H1 (cell line): ENCODE results near the gene SLC3A2. TPM values are rescaled to one million over a fixed set of nuclear protein-coding genes. Genes with fewer than 3 reads are reported as not detected.

ENCODE experiments used
- CTCF ChIA-PET: fragments of 300-600 bp; sonication (Branson Sonifier 250); formaldehyde crosslinking; loops from one replicate; lab custom pipeline; 2021; ENCODE audit not compliant: partially characterized antibody; lab: Charles Lee
- POLR2A ChIA-PET: fragments of 300-600 bp; sonication (Branson Sonifier 250); formaldehyde crosslinking; loops from one replicate; lab custom pipeline; 2021; ENCODE audit warnings: inconsistent platforms; ENCODE audit not compliant: partially characterized antibody; lab: Charles Lee
- DNase-seq, 2 experiments: peaks; one replicate each; pipeline versions ENCODE4 v3.0.0 to v3.0.0-alpha.2; 2010 to 2022; ENCODE audit warnings: low spot score in 2 of 2, low read depth in 1 of 2, mixed read lengths in 1 of 2
- FAIRE-seq: peaks from 2 replicates; lab custom pipeline; 2011; peaks lifted over from hg19 to GRCh38; lab: Jason Lieb, UNC
- H2AFZ ChIP-seq: 2 replicates; pipeline ENCODE4 v1.8.1; 2012; ENCODE audit warnings: low read length, inconsistent platforms
- H2AK5ac ChIP-seq: 2 replicates; pipeline ENCODE4 v1.6.1; 2013; ENCODE audit warnings: low read depth, low read length
- H2BK120ac ChIP-seq: replicated peaks from 2 replicates; pipeline ENCODE3; 2013; ENCODE audit warnings: low read depth, low read length, inconsistent platforms
- H2BK12ac ChIP-seq: 2 replicates; pipeline ENCODE4 v1.6.1; 2013; ENCODE audit warnings: low read depth, low read length
- H2BK15ac ChIP-seq: 2 replicates; pipeline ENCODE4 v1.6.1; 2013; ENCODE audit warnings: low read length
- H2BK20ac ChIP-seq: 2 replicates; pipeline ENCODE4 v1.6.1; 2013; ENCODE audit warnings: low read length
- H2BK5ac ChIP-seq: 2 replicates; pipeline ENCODE4 v1.6.1; 2013; ENCODE audit warnings: low read depth, low read length
- H3K14ac ChIP-seq: 2 replicates; pipeline ENCODE4 v1.6.1; 2013; ENCODE audit warnings: inconsistent platforms; ENCODE audit not compliant: insufficient read length
- H3K18ac ChIP-seq: 2 replicates; pipeline ENCODE4 v1.6.1; 2013; ENCODE audit warnings: low read length; ENCODE audit errors: extremely low read depth
- H3K23ac ChIP-seq: 2 replicates; pipeline ENCODE4 v1.6.1; 2013; ENCODE audit warnings: inconsistent platforms; ENCODE audit not compliant: insufficient read length
- H3K23me2 ChIP-seq: 2 replicates; pipeline ENCODE4 v1.6.1; 2013; ENCODE audit warnings: low read depth, low read length
- H3K27ac ChIP-seq: 2 replicates; pipeline ENCODE4 v1.6.1; 2011; ENCODE audit warnings: low read depth, low read length, inconsistent platforms
- H3K27me3 ChIP-seq, 4 experiments: replicated peaks in 1 of 4; 1 replicate in 1 of 4; 2 replicates in 3 of 4; pipeline versions ENCODE4 v1.6.1 to v1.8.1; 2011 to 2013; ENCODE audit warnings: low read length in 3 of 4, mild to moderate bottlenecking in 3 of 4, inconsistent platforms in 2 of 4, mixed read lengths in 2 of 4, moderate library complexity in 1 of 4; ENCODE audit not compliant: control insufficient read depth in 3 of 4, insufficient read depth in 3 of 4; ENCODE audit errors: extremely low read depth in 1 of 4
- H3K36me3 ChIP-seq, 4 experiments: 2 replicates each; pipeline versions ENCODE4 v1.6.1 to v1.8.1; 2011 to 2013; ENCODE audit warnings: mild to moderate bottlenecking in 4 of 4, low read length in 3 of 4, moderate library complexity in 2 of 4, control low read depth in 1 of 4, inconsistent platforms in 1 of 4; ENCODE audit not compliant: insufficient read depth in 4 of 4, control insufficient read depth in 2 of 4
- H3K4ac ChIP-seq: replicated peaks from 2 replicates; pipeline ENCODE3; 2013; ENCODE audit warnings: low read length, low read depth, mixed read lengths, inconsistent platforms; ENCODE audit not compliant: insufficient read length
- H3K4me1 ChIP-seq, 4 experiments: replicated peaks in 1 of 4; 1 replicate in 1 of 4; 2 replicates in 3 of 4; pipeline versions ENCODE4 v1.6.1 to v1.8.1; 2011 to 2013; ENCODE audit warnings: low read length in 3 of 4, inconsistent platforms in 2 of 4, mixed read lengths in 1 of 4; ENCODE audit not compliant: insufficient read depth in 4 of 4, control insufficient read depth in 3 of 4
- H3K4me2 ChIP-seq, 2 experiments: 2 replicates each; pipeline versions ENCODE4 v1.6.1 to v1.8.1; 2011 to 2013; ENCODE audit warnings: low read depth in 2 of 2, low read length in 2 of 2, control low read depth in 1 of 2, inconsistent platforms in 1 of 2, mild to moderate bottlenecking in 1 of 2; ENCODE audit not compliant: insufficient read depth in 1 of 2
- H3K4me3 ChIP-seq, 4 experiments: fragments of 200-600, 300-600 bp in 1 of 4; sonication (generic), shearing (Covaris generic), sonication (Bioruptor Twin) in 1 of 4; 2 replicates each; pipeline versions ENCODE4 v1.5.1 to v1.8.1; 2011 to 2016; ENCODE audit warnings: low read length in 4 of 4, low read depth in 3 of 4, control low read depth in 2 of 4, inconsistent platforms in 2 of 4, mild to moderate bottlenecking in 2 of 4, mixed read lengths in 1 of 4, moderate library complexity in 1 of 4; ENCODE audit not compliant: insufficient read depth in 2 of 4; ENCODE audit errors: extremely low read depth in 1 of 4
- H3K56ac ChIP-seq: replicated peaks from 2 replicates; pipeline ENCODE3; 2013; ENCODE audit warnings: low read depth, mild to moderate bottlenecking, mixed read lengths, low read length, inconsistent platforms; ENCODE audit not compliant: insufficient read length
- H3K79me1 ChIP-seq: 2 replicates; pipeline ENCODE4 v1.6.1; 2013; ENCODE audit warnings: low read depth, low read length, control low read depth
- H3K79me2 ChIP-seq, 2 experiments: 2 replicates each; pipeline versions ENCODE4 v1.6.1 to v1.8.1; 2012 to 2013; ENCODE audit warnings: low read length in 2 of 2, mild to moderate bottlenecking in 2 of 2, inconsistent platforms in 1 of 2; ENCODE audit not compliant: insufficient read depth in 2 of 2, control insufficient read depth in 1 of 2
- H3K9ac ChIP-seq, 4 experiments: replicated peaks in 1 of 4; 1 replicate in 1 of 4; 2 replicates in 3 of 4; pipeline versions ENCODE4 v1.6.1 to v1.8.1; 2011 to 2013; ENCODE audit warnings: low read depth in 3 of 4, low read length in 3 of 4, control low read depth in 2 of 4, mild to moderate bottlenecking in 2 of 4, moderate library complexity in 2 of 4, inconsistent platforms in 1 of 4; ENCODE audit errors: extremely low read depth in 1 of 4
- H3K9me3 ChIP-seq, 2 experiments: 2 replicates each; pipeline versions ENCODE4 v1.6.1 to v1.8.1; 2012 to 2013; ENCODE audit warnings: mild to moderate bottlenecking in 2 of 2, moderate library complexity in 2 of 2, control low read depth in 1 of 2, inconsistent platforms in 1 of 2, low read depth in 1 of 2, low read length in 1 of 2, mixed read lengths in 1 of 2; ENCODE audit not compliant: insufficient read depth in 2 of 2
- H4K20me1 ChIP-seq, 2 experiments: replicated peaks in 1 of 2; 2 replicates each; pipeline versions ENCODE3 to v1.8.1; 2011 to 2013; ENCODE audit warnings: inconsistent platforms in 2 of 2, low read length in 2 of 2, mild to moderate bottlenecking in 1 of 2; ENCODE audit not compliant: insufficient read depth in 2 of 2, control insufficient read depth in 1 of 2
- H4K5ac ChIP-seq: 2 replicates; pipeline ENCODE4 v1.6.1; 2013; ENCODE audit warnings: low read length, low read depth, mixed read lengths, inconsistent platforms; ENCODE audit not compliant: insufficient read length
- H4K8ac ChIP-seq: 2 replicates; pipeline ENCODE4 v1.8.0; 2013; ENCODE audit warnings: mild to moderate bottlenecking, moderate library complexity, low read length, inconsistent platforms; ENCODE audit not compliant: insufficient read depth; ENCODE audit errors: extremely low read depth
- H4K91ac ChIP-seq: replicated peaks from 2 replicates; pipeline ENCODE3; 2013; ENCODE audit warnings: low read length, mixed read lengths, inconsistent platforms; ENCODE audit not compliant: insufficient read length
- EP300 ChIP-seq, 2 experiments: IDR thresholded peaks; 1 replicate in 1 of 2; 2 replicates in 1 of 2; pipeline ENCODE4 v1.6.1; 2011 to 2012; ENCODE audit warnings: low read depth in 2 of 2, low read length in 2 of 2, mild to moderate bottlenecking in 2 of 2, borderline replicate concordance in 1 of 2, inconsistent platforms in 1 of 2, moderate library complexity in 1 of 2
- GABPA ChIP-seq: IDR thresholded peaks from 2 replicates; pipeline ENCODE4 v1.6.1; 2011; ENCODE audit warnings: mild to moderate bottlenecking, low read length, moderate library complexity, borderline replicate concordance; ENCODE audit not compliant: insufficient read depth
- GTF2F1 ChIP-seq: IDR thresholded peaks from 2 replicates; pipeline ENCODE4 v1.6.1; 2012; ENCODE audit warnings: low read depth, low read length, improper control_type of control experiment, borderline replicate concordance
- JUN ChIP-seq: IDR thresholded peaks from 2 replicates; pipeline ENCODE4 v1.6.1; 2011; ENCODE audit warnings: low read depth, mild to moderate bottlenecking, improper control_type of control experiment, low read length
- POLR2A ChIP-seq, 2 experiments: IDR thresholded peaks; 1 replicate in 1 of 2; 2 replicates in 1 of 2; pipeline ENCODE4 v1.6.1; 2011; ENCODE audit warnings: low read depth in 2 of 2, low read length in 2 of 2, mild to moderate bottlenecking in 2 of 2; ENCODE audit errors: control extremely low read depth in 1 of 2
- POU5F1 ChIP-seq: IDR thresholded peaks from 2 replicates; pipeline ENCODE4 v1.6.1; 2011; ENCODE audit warnings: low read depth, mild to moderate bottlenecking, low read length, moderate library complexity
- RFX5 ChIP-seq: IDR thresholded peaks from 2 replicates; pipeline ENCODE4 v1.6.1; 2011; ENCODE audit warnings: low read depth, low read length, improper control_type of control experiment, borderline replicate concordance
- SIN3A ChIP-seq, 2 experiments: IDR thresholded peaks in 1 of 2; conservative IDR thresholded peaks in 1 of 2; 2 replicates each; pipeline ENCODE4 v1.6.1; 2011 to 2012; ENCODE audit warnings: low read length in 2 of 2, improper control_type of control experiment in 1 of 2, low read depth in 1 of 2, mild to moderate bottlenecking in 1 of 2
- SP4 ChIP-seq: IDR thresholded peaks from 2 replicates; pipeline ENCODE4 v1.6.1; 2012; ENCODE audit warnings: low read length, inconsistent platforms
- WGBS, 2 experiments: shearing (Covaris generic) in 1 of 2; methylation state at CpG; one replicate each; pipeline versions ENCODE4 v1.1.6 to v1.1.7; 2013 to 2015; ENCODE audit warnings: low lambda C conversion rate in 2 of 2, mixed read lengths in 2 of 2, inconsistent platforms in 1 of 2, low coverage in 1 of 2, missing lambda C conversion rate in 1 of 2; ENCODE audit not compliant: insufficient replicate concordance in 2 of 2, insufficient coverage in 1 of 2, insufficient read length in 1 of 2; ENCODE audit errors: extremely low coverage in 1 of 2, missing lambda C conversion rate in 1 of 2; 5-methylcytosine and 5-hydroxymethylcytosine counted together
- polyA plus RNA-seq, 7 experiments: library from polyadenylated mRNA; depleted of rRNA in 3 of 7; stranded (reverse) in 5 of 7; unstranded in 2 of 7; fragments of >200 nt in 5 of 7; fragments of 200-250 nt in 2 of 7; gene quantifications; 1 replicate in 5 of 7; 2 replicates in 1 of 7; 4 replicates in 1 of 7; pipeline versions ENCODE4 v1.2.1 to v1.2.3, GENCODE V29; 2011 to 2013; ENCODE audit warnings: missing spikeins in 2 of 7, mixed read lengths in 2 of 7
- total RNA-seq: library from RNA; stranded (reverse); fragmentation: NEBNext Ultra II Directional; extraction: Animal tissue kit (Norgen Biotek cat#: 25700); gene quantifications from 2 replicates; pipeline ENCODE4 v1.2.1, GENCODE V29; 2021

SLC3A2 gene
- total and polyA plus RNA-seq, 2 of the 8 experiments (the other 6 are each of a cell fraction or from before 2014, with no cell fraction given), result 410 to 435 TPM

DNA sequence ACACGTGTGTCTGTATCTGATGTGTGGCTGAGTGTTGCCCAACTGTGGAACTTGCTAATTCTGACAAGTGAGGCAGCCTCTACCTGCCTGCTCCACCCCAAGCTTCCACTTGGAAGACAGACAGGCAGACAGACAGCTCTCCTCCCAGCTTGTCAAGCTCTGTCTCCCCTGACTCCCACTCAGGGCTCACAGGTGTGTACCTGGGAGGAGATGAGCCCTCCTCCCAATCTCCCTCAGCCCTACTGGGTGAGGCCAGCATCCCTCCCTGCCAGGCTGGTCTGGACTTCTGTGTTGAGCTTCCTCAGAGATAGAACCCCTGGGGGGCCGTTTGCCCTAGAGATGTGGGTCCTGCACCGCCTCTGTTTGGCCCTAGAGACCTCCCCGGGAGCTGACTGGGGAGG is 41.5 kb downstream of the SLC3A2 start:
- 0 out of 2 replicates have a peak overlapping the region, but pooled peaks have one; percentile 27 for H2BK20ac ChIP-seq
- H3K23me2 ChIP-seq, result peaks cover 17% of the 10 kb centered on the region
- no peak overlapping the region for H3K4ac ChIP-seq
- H3K4me2 ChIP-seq, result no peak overlapping the region; a peak in 1 of 4 replicates
- FAIRE-seq, result no peak
- no peak overlapping the region for H3K4me3 ChIP-seq
- CTCF ChIA-PET, result interaction anchor here (0.6 to 16.5 kb wide), 13 partner anchors 8 to 188 kb away, joined by 3 to 232 read pairs (median 4); partner anchors contain the start of gene SLC22A8
- peaks cover 10 to 38% (median 35%) of the 10 kb centered on the region in 4 experiments for H3K27me3 ChIP-seq
- H3K9me3 ChIP-seq, result no peaks in the 10 kb centered on the region
- H2BK120ac ChIP-seq, result no peak overlapping the region
- no peak overlapping the region for H4K91ac ChIP-seq
- no peaks in the 10 kb centered on the region for H3K79me1 ChIP-seq
- H3K4me1 ChIP-seq, result peaks cover 0 to 30% (median 17%) of the 10 kb centered on the region in 4 experiments; a peak in 6 of 7 replicates
- no peaks in the 10 kb centered on the region for H4K20me1 ChIP-seq
- no peak overlapping the region for H4K5ac ChIP-seq
- H3K27ac ChIP-seq, result no peak overlapping the region
- no peaks in the 10 kb centered on the region for H3K79me2 ChIP-seq
- no peak overlapping the region for H3K18ac ChIP-seq
- peak overlapping the region; percentile 32 for H2BK15ac ChIP-seq
- H3K56ac ChIP-seq, result no peak overlapping the region
- H3K23ac ChIP-seq, result no peak overlapping the region
- H2BK12ac ChIP-seq, result peak overlapping the region; percentile 55; the same call in 1 of the 2 replicates
- WGBS, 2 experiments, result 83% methylated on average over 4 of the region's 4 CpGs; no CpG with 5 or more reads in 1 of the 2 experiments
- no peak for TF ChIP-seq SP4
- TF ChIP-seq JUN, result no peak
- TF ChIP-seq POU5F1, result no peak
- no peak for TF ChIP-seq EP300 (IDR thresholded peaks at IDR 0.05; ENCODE audit: borderline replicate concordance in 1 of 2, low read depth in 2 of 2, low read length in 2 of 2)
- TF ChIP-seq SIN3A (conservative IDR thresholded peaks at IDR 0.05 in 1 of 2, IDR thresholded peaks at IDR 0.05 in 1 of 2; ENCODE audit: low read depth in 1 of 2, low read length in 2 of 2), result no peak
- TF ChIP-seq GTF2F1, result no peak
- no peak for TF ChIP-seq GABPA
- TF ChIP-seq POLR2A (IDR thresholded peaks at IDR 0.05; ENCODE audit: control extremely low read depth in 1 of 2, low read depth in 2 of 2, low read length in 2 of 2), result no peak
- TF ChIP-seq RFX5, result no peak
- H2BK5ac ChIP-seq, result peak overlapping the region; percentile 7; the same call in 1 of the 2 replicates
- H2AK5ac ChIP-seq, result 0 out of 2 replicates have a peak overlapping the region, but pooled peaks have one; percentile 1
- H3K9ac ChIP-seq, result no peak overlapping the region; a peak in 1 of 7 replicates
- no peak for DNase-seq
- POLR2A ChIA-PET, result interaction anchor here (3.8 to 57.8 kb wide), 4 partner anchors 16 to 81 kb away, joined by 19 to 1185 read pairs (median 78); partner anchors contain the start of gene SLC3A2
- no peak overlapping the region for H2AFZ ChIP-seq
- H3K36me3 ChIP-seq, result no peaks in the 10 kb centered on the region
- H4K8ac ChIP-seq, result peak overlapping the region; percentile 75
- no peak overlapping the region for H3K14ac ChIP-seq
